Thoracic aorta (tissue), 2 donors: Measurements from ENCODE around the gene F8. TPM values are rescaled to one million over a fixed set of nuclear protein-coding genes. Genes with fewer than 3 reads are reported as not detected.

Experiments used
- ATAC-seq: fragments of 150-250 bp; one replicate; pipeline ENCODE4 v1.8.0; 2017; ENCODE audit warnings: low read depth; ENCODE audit not compliant: insufficient number of reproducible peaks, low FRiP score
- DNase-seq: peaks from one replicate; pipeline ENCODE4 v3.0.0-alpha.2; 2020; ENCODE audit warnings: low spot score
- H3K27ac ChIP-seq, 2 donors: fragments of 200-600 bp; sonication (generic); 1 replicate in 1 of 2; 2 replicates in 1 of 2; pipeline ENCODE4 v1.5.1; 2016; ENCODE audit warnings: mild to moderate bottlenecking in 2 of 2, moderate library complexity in 2 of 2
- H3K27me3 ChIP-seq: fragments of 200-600 bp; sonication (generic); replicated peaks from 2 replicates; pipeline ENCODE4 v1.6.0; 2016; ENCODE audit warnings: mild to moderate bottlenecking; ENCODE audit not compliant: insufficient read depth
- H3K36me3 ChIP-seq: fragments of 200-600 bp; sonication (generic); one replicate; pipeline ENCODE4 v1.5.1; 2016
- H3K4me1 ChIP-seq, 2 donors: fragments of 200-600 bp; sonication (generic); 1 replicate in 1 of 2; 2 replicates in 1 of 2; pipeline versions ENCODE4 v1.5.1 to v1.6.0; 2016; ENCODE audit warnings: low read depth in 2 of 2, mild to moderate bottlenecking in 1 of 2; ENCODE audit not compliant: control insufficient read depth in 1 of 2
- H3K4me3 ChIP-seq: fragments of 200-600 bp; sonication (generic); 2 replicates; pipeline ENCODE4 v1.5.1; 2016; ENCODE audit warnings: mild to moderate bottlenecking
- H3K9me3 ChIP-seq: fragments of 200-600 bp; sonication (generic); 2 replicates; pipeline ENCODE4 v1.5.1; 2016
- total RNA-seq, 2 donors: library from RNA; depleted of rRNA; stranded (reverse); fragments of >200 nt; gene quantifications; one replicate each; pipeline versions ENCODE4 v1.1.0 to v1.2.3, GENCODE V29; 2016
- TF ChIP-seq, protein P1 (sequence below): fragments of 200-600 bp; sonication (generic); IDR thresholded peaks from one replicate; pipeline ENCODE4 v1.5.1; 2019; ENCODE audit warnings: antibody characterized with exemption

F8 gene
- total RNA-seq, 2 donors from 2014 or later = 7.7 to 18.1 TPM

GRCh38 chrX:155056471-155056870 is 33.9 kb upstream of the F8 start:
- Histone ChIP-seq H3K27me3 (no peaks in the 10 kb centered on the region), H3K4me3 (no peak overlapping the region), H3K9me3 (no peaks in the 10 kb centered on the region), H3K27ac (peak overlapping the region in 1 of 2 donors; percentile 44), H3K36me3 (no peaks in the 10 kb centered on the region), H3K4me1 (no peaks in the 10 kb centered on the region)
- no peak for DNase-seq
- TF ChIP-seq, protein P1, sequence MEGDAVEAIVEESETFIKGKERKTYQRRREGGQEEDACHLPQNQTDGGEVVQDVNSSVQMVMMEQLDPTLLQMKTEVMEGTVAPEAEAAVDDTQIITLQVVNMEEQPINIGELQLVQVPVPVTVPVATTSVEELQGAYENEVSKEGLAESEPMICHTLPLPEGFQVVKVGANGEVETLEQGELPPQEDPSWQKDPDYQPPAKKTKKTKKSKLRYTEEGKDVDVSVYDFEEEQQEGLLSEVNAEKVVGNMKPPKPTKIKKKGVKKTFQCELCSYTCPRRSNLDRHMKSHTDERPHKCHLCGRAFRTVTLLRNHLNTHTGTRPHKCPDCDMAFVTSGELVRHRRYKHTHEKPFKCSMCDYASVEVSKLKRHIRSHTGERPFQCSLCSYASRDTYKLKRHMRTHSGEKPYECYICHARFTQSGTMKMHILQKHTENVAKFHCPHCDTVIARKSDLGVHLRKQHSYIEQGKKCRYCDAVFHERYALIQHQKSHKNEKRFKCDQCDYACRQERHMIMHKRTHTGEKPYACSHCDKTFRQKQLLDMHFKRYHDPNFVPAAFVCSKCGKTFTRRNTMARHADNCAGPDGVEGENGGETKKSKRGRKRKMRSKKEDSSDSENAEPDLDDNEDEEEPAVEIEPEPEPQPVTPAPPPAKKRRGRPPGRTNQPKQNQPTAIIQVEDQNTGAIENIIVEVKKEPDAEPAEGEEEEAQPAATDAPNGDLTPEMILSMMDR = no peak
- ATAC-seq = no peak

GRCh38 chrX:155055494-155055893 is 33.0 kb upstream of the F8 start:
- no peaks in the 10 kb centered on the region for H3K36me3 ChIP-seq
- no peaks in the 10 kb centered on the region for H3K9me3 ChIP-seq
- no peak for ATAC-seq
- H3K27ac ChIP-seq = no peak overlapping the region
- H3K4me3 ChIP-seq = no peak overlapping the region
- TF ChIP-seq, protein P1 = no peak
- no peaks in the 10 kb centered on the region for H3K27me3 ChIP-seq
- no peaks in the 10 kb centered on the region for H3K4me1 ChIP-seq
- no peak for DNase-seq

- Histone ChIP-seq H3K9me3 (no peaks in the 10 kb centered on the region), H3K4me1 (no peaks in the 10 kb centered on the region), H3K27ac (no peak overlapping the region), H3K27me3 (no peaks in the 10 kb centered on the region), H3K4me3 (no peak overlapping the region), H3K36me3 (no peaks in the 10 kb centered on the region)
- DNase-seq (no peak), ATAC-seq (no peak)
- TF ChIP-seq, protein P1 = no peak
These were observed 31.7 kb upstream of the F8 start for GRCh38 chrX:155054255-155054654.

- DNase-seq = no peak
- Histone ChIP-seq H3K4me3 (no peak overlapping the region), H3K27ac (no peak overlapping the region), H3K36me3 (no peaks in the 10 kb centered on the region), H3K9me3 (no peaks in the 10 kb centered on the region), H3K27me3 (no peaks in the 10 kb centered on the region), H3K4me1 (no peaks in the 10 kb centered on the region)
- TF ChIP-seq, protein P1 = no peak
- ATAC-seq = no peak
These were observed 31.1 kb upstream of the F8 start for GRCh38 chrX:155053656-155054055.

DNA sequence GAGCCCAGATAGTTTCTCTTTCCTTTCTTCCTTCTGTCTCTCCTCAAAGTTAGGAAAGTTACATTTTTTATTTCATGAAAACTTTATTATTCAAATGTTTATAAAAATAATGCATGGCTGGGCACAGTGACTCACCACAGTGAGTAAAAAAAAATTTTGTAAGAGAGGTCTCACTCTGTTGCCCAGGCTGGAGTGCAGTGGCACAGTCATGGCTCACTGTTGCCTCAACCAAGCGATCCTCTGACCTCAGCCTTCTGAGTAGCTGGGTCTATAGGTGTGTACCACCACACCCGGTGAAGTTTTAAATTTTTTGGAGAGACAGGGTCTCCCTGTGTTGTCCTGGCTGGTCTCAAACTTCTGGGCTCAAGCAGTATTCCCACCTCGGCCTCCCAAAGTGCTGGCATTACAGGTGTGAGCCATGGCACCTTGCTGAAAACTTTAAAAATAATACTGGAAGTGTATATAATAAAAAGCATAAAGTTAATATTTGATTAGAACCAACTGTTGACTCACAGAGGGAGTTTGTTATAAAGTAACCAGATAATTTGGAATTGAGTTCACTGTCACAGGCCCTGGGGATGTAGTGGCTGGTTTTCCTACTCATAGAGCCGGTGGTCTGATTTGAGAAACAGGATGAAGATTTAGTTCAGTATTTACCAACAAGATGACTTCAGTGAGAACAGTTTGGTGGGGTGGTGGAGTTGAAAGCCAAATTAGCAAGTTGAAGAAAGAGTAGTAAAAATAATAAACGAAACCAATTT is 30.4 kb upstream of the F8 start:
- Histone ChIP-seq H3K36me3 (no peaks in the 10 kb centered on the region), H3K4me3 (no peak overlapping the region), H3K4me1 (no peaks in the 10 kb centered on the region), H3K27ac (no peak overlapping the region), H3K27me3 (no peaks in the 10 kb centered on the region), H3K9me3 (no peaks in the 10 kb centered on the region)
- ATAC-seq = no peak
- no peak for DNase-seq
- TF ChIP-seq, protein P1 = no peak
